SK-N-MC (cell line): ENCODE measurements around the gene MRFAP1.
"Not testable (repeated sequence)": the region's sequence is repeated elsewhere in the genome, so short reads cannot be mapped to it uniquely, and the experiment has no call there.

Source experiments
- DNase-seq: peaks from one replicate; pipeline ENCODE4 v3.0.0-alpha.2; 2011; ENCODE audit warnings: low read depth, low spot score
- H3K27ac ChIP-seq: fragments of 200-600 bp; sonication (generic); 2 replicates; pipeline ENCODE4 v1.5.1; 2016; ENCODE audit warnings: mixed run types
- H3K36me3 ChIP-seq: fragments of 200-600 bp; sonication (generic); 2 replicates; pipeline ENCODE4 v1.6.1; 2017; ENCODE audit warnings: antibody characterized with exemption, low read length, mixed read lengths; ENCODE audit not compliant: insufficient read depth
- H3K4me3 ChIP-seq: fragments of 200-600 bp; sonication (generic); 2 replicates; pipeline ENCODE4 v1.5.1; 2016
- H3K9ac ChIP-seq: fragments of 200-600 bp; sonication (generic); 2 replicates; pipeline ENCODE4 v1.8.0; 2017; ENCODE audit warnings: mixed run types, mixed read lengths; ENCODE audit not compliant: insufficient read length
- H3K9me3 ChIP-seq: fragments of 200-600 bp; sonication (generic); 2 replicates; pipeline ENCODE4 v1.6.1; 2017; ENCODE audit warnings: low read depth, mild to moderate bottlenecking, antibody characterized with exemption, low read length, moderate library complexity, mixed read lengths
- EZH2 ChIP-seq: fragments of 200-600 bp; sonication (generic); IDR thresholded peaks from one replicate; pipeline ENCODE4 v1.6.1; 2017; ENCODE audit warnings: antibody characterized with exemption
- FOXP2 ChIP-seq: optimal IDR thresholded peaks from 2 replicates; pipeline ENCODE3; 2011; ENCODE audit warnings: mild to moderate bottlenecking, moderate library complexity; ENCODE audit not compliant: insufficient read depth; ENCODE audit errors: extremely low read length, control extremely low read depth
- POLR2AphosphoS5 ChIP-seq: IDR thresholded peaks from 2 replicates; pipeline ENCODE4 v1.6.1; 2012; ENCODE audit warnings: mild to moderate bottlenecking, low read depth, low read length, borderline replicate concordance

Gene MRFAP1

DNA sequence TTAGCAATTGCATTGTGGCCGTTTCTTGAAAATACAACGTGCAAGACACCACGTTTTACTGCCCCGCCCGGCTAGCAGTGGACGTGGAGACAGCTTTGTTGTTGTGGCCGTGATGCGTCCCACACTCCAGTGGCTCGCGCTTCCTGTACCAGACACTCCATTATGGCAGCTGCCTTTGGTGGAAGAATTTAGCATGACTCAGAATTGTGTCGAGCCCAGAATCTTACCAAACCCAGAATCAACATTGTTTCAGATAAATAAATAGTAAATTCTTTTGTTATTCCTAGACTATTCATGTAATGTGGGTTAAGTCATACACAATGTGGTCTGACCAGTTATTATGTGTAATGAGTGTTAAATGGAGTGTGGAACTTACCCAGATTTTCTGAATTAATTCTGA is 27.9 kb downstream of the MRFAP1 start:
- no peak overlapping the region for H3K9ac ChIP-seq
- no peak for TF ChIP-seq EZH2
- no peak for TF ChIP-seq POLR2AphosphoS5
- no peak for TF ChIP-seq FOXP2
- no peak overlapping the region for H3K4me3 ChIP-seq
- H3K36me3 ChIP-seq = no peaks in the 10 kb centered on the region
- no peaks in the 10 kb centered on the region for H3K9me3 ChIP-seq
- no peak overlapping the region for H3K27ac ChIP-seq
- DNase-seq = no peak

DNA sequence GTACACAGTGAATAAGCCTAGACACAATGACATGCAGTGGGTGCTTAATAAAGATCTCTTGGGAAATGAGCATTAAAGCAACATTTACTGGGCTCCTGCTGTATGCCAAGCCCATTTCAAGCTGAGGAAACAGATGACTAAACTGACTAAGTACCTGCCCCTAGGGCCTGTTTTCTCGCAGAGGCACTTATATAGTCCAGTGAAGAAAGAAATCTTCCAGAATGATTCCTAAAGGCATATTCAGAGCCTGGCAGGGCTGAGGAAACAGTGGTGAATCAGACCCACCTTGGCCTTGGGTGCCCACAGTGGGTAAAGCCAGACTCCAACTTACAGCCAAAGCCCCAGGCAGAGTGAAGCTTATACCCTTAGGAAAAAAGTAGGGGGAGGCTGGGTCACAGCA is 31.2 kb downstream of the MRFAP1 start:
- H3K27ac ChIP-seq = no peak overlapping the region
- DNase-seq = no peak
- TF ChIP-seq FOXP2 (no peak), EZH2 (no peak), POLR2AphosphoS5 (no peak)
- no peaks in the 10 kb centered on the region for H3K9me3 ChIP-seq
- no peaks in the 10 kb centered on the region; the same call in 1 of the 2 replicates for H3K36me3 ChIP-seq
- H3K4me3 ChIP-seq = no peak overlapping the region
- H3K9ac ChIP-seq = no peak overlapping the region

- DNase-seq = no peak
- Histone ChIP-seq H3K9ac (no peak overlapping the region), H3K9me3 (no peaks in the 10 kb centered on the region), H3K27ac (no peak overlapping the region), H3K4me3 (no peak overlapping the region), H3K36me3 (no peaks in the 10 kb centered on the region; the same call in 1 of the 2 replicates)
- TF ChIP-seq FOXP2 (no peak), POLR2AphosphoS5 (no peak)
Measured at GRCh38 chr4:6672131-6672530, 31.6 kb downstream of the MRFAP1 start.

GRCh38 chr4:6672541-6673190 is 32.2 kb downstream of the MRFAP1 start:
- not testable (repeated sequence) for DNase-seq, H3K4me3 ChIP-seq, H3K9me3 ChIP-seq, H3K27ac ChIP-seq, H3K36me3 ChIP-seq, H3K9ac ChIP-seq

- peak overlapping the region; percentile 81 for H3K4me3 ChIP-seq
- peak overlapping the region; percentile 74 for H3K27ac ChIP-seq
- not testable (repeated sequence) for DNase-seq, H3K36me3 ChIP-seq, H3K9me3 ChIP-seq
- H3K9ac ChIP-seq = peak overlapping the region; percentile 51
Measured at GRCh38 chr4:6673191-6673659, 32.7 kb downstream of the MRFAP1 start.

GRCh38 chr4:6673660-6674499 is 33.4 kb downstream of the MRFAP1 start:
- Histone ChIP-seq H3K36me3 (no peaks in the 10 kb centered on the region; the same call in 1 of the 2 replicates), H3K4me3 (peak overlapping the region; percentile 81), H3K9ac (peak overlapping the region; percentile 80), H3K9me3 (no peaks in the 10 kb centered on the region), H3K27ac (peak overlapping the region; percentile 74)
- DNase-seq = peak; percentile 47
- TF ChIP-seq POLR2AphosphoS5 = peak; percentile 64
- TF ChIP-seq EZH2 = no peak
- TF ChIP-seq FOXP2 = no peak

DNA sequence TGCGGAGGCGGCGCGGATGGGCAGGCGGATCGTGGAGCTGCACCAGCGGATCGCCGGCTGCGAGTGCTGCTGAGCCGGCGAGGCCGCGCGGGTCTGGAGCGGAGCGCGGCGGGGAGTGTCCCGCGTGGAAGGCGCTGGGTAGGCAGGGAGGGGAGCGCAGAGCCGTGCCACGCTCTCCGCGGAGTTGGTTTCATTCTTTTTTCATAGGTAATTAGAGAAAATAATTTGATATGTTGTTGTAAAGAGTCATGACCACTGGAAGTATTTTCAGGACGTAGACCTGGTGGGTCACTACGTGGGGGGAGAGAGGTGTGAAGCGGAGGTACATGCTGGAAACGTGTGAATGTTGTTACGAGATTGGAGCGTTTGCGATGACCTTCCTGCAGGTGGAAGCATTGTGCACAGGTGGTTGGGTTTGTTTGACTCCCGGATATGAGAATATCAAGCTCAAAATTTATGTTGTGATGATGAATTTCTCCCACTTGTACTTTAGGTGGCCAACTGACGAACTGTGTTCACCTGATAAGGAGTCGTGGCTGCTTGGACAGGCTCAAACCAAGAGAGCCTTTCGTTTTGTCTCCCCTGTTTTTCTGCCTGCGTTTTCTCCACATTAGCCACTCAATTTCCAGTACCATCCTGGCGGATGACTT is 34.1 kb downstream of the MRFAP1 start:
- Histone ChIP-seq H3K36me3 (no peaks in the 10 kb centered on the region; the same call in 1 of the 2 replicates), H3K9ac (peak overlapping the region; percentile 80), H3K9me3 (no peaks in the 10 kb centered on the region), H3K27ac (no peak overlapping the region), H3K4me3 (peak overlapping the region; percentile 81)
- no peak for DNase-seq
- TF ChIP-seq EZH2 = no peak
- TF ChIP-seq FOXP2 = no peak
- no peak for TF ChIP-seq POLR2AphosphoS5

DNA sequence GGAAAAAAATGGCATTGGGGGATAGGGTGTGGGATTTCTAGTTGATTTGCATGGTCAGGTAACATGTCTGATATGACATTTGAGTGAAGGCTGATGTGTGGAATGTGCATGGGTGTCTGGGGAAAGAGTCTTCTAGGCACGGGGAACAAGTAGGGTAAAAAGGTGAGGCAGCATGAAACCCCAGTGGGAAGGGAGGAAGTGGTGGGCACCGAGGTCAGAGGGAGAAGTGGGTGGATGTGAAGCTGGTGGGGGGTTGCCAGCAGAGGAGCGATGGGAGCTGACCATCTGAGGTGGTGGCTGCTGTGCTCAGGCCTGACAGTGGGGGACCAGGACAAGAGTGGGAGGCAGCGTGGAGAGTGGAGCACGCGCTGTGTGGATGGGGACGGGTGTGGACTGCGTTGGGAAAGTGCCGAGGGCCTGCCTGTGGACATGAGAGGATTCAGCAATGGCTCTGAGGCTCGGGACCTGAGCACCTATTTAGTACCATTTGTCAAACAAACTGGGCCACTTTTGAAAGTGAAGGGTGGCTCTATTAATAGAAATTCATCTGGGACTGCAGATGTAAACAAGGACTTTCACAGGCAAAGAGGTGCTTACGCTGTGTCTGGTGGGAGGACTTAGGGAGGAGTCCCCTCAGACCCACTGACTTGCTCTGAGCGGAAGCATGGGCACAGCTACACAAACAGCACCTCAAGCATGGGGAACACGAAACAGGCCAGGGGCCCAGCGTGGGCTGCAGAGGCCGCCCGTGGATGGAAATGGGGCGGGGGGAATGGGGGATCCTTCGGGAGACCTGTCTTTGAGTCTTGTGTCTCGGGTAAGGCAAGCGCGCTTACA is 36.5 kb downstream of the MRFAP1 start:
- Histone ChIP-seq H3K36me3 (no peaks in the 10 kb centered on the region; the same call in 1 of the 2 replicates), H3K27ac (no peak overlapping the region), H3K4me3 (no peak overlapping the region), H3K9me3 (no peaks in the 10 kb centered on the region), H3K9ac (no peak overlapping the region)
- no peak for DNase-seq
- no peak for TF ChIP-seq POLR2AphosphoS5
- no peak for TF ChIP-seq FOXP2
- TF ChIP-seq EZH2 = no peak
